H9 (cell line): ENCODE measurements around the gene THSD4. TPM values are rescaled to one million over a fixed set of nuclear protein-coding genes. Genes with fewer than 3 reads are reported as not detected.

Experiments
- DNase-seq: peaks from one replicate; pipeline ENCODE4 v3.0.0-alpha.2; 2017
- H2AFZ ChIP-seq: one replicate; pipeline ENCODE4 v1.6.1; 2013; ENCODE audit warnings: mild to moderate bottlenecking, low read length, control low read depth, moderate library complexity
- H2AK5ac ChIP-seq: 2 replicates; pipeline ENCODE4 v1.6.1; 2013; ENCODE audit warnings: low read length, control low read depth, mixed read lengths; ENCODE audit not compliant: insufficient read length
- H2BK120ac ChIP-seq: one replicate; pipeline ENCODE4 v1.6.1; 2013; ENCODE audit warnings: low read depth, mild to moderate bottlenecking, low read length, control low read depth, inconsistent platforms; ENCODE audit not compliant: poor library complexity, severe bottlenecking
- H2BK12ac ChIP-seq: 2 replicates; pipeline ENCODE4 v1.6.1; 2013; ENCODE audit warnings: low read length, control low read depth, mixed read lengths, low read depth; ENCODE audit not compliant: insufficient read length
- H2BK15ac ChIP-seq: 2 replicates; pipeline ENCODE4 v1.6.1; 2013; ENCODE audit warnings: low read depth, low read length, control low read depth
- H2BK20ac ChIP-seq: one replicate; pipeline ENCODE4 v1.6.1; 2013; ENCODE audit warnings: low read depth, mild to moderate bottlenecking, low read length, control low read depth, inconsistent platforms; ENCODE audit not compliant: poor library complexity, severe bottlenecking
- H2BK5ac ChIP-seq: 2 replicates; pipeline ENCODE4 v1.6.1; 2013; ENCODE audit warnings: low read length, control low read depth, mixed read lengths; ENCODE audit not compliant: insufficient read length
- H3K14ac ChIP-seq: 2 replicates; pipeline ENCODE4 v1.6.1; 2013; ENCODE audit warnings: low read length, control low read depth; ENCODE audit not compliant: insufficient read depth
- H3K18ac ChIP-seq: 2 replicates; pipeline ENCODE4 v1.6.1; 2013; ENCODE audit warnings: low read depth, mild to moderate bottlenecking, mixed read lengths, low read length, control low read depth; ENCODE audit not compliant: insufficient read length
- H3K23ac ChIP-seq: 2 replicates; pipeline ENCODE4 v1.6.1; 2013; ENCODE audit warnings: low read length, control low read depth, mixed read lengths, low read depth; ENCODE audit not compliant: insufficient read length
- H3K23me2 ChIP-seq: 2 replicates; pipeline ENCODE4 v1.6.1; 2013; ENCODE audit warnings: low read depth, mild to moderate bottlenecking, mixed read lengths, low read length, control low read depth; ENCODE audit not compliant: insufficient read length, poor library complexity, severe bottlenecking
- H3K27ac ChIP-seq: 2 replicates; pipeline ENCODE4 v1.5.1; 2013; ENCODE audit warnings: low read length, control low read depth, mixed read lengths, low read depth; ENCODE audit not compliant: insufficient read length
- H3K27me3 ChIP-seq: 2 replicates; pipeline ENCODE4 v1.6.1; 2013; ENCODE audit warnings: low read length, control low read depth, inconsistent platforms; ENCODE audit not compliant: insufficient read depth
- H3K4ac ChIP-seq: 2 replicates; pipeline ENCODE4 v1.6.1; 2013; ENCODE audit warnings: low read depth, mild to moderate bottlenecking, control low read depth, inconsistent platforms, low read length, moderate library complexity
- H3K4me1 ChIP-seq: 2 replicates; pipeline ENCODE4 v1.6.1; 2013; ENCODE audit warnings: low read length, control low read depth, inconsistent platforms; ENCODE audit not compliant: insufficient read depth
- H3K4me2 ChIP-seq: 2 replicates; pipeline ENCODE4 v1.6.1; 2013; ENCODE audit warnings: low read length, control low read depth, mixed read lengths; ENCODE audit not compliant: insufficient read length, insufficient read depth
- H3K56ac ChIP-seq: 2 replicates; pipeline ENCODE4 v1.6.1; 2013; ENCODE audit warnings: low read depth, mild to moderate bottlenecking, mixed read lengths, low read length, control low read depth; ENCODE audit not compliant: insufficient read length
- H3K79me1 ChIP-seq: 2 replicates; pipeline ENCODE4 v1.6.1; 2013; ENCODE audit warnings: low read depth, mild to moderate bottlenecking, moderate library complexity, low read length, control low read depth, inconsistent platforms; ENCODE audit not compliant: insufficient read depth, poor library complexity, severe bottlenecking
- H3K79me2 ChIP-seq: 2 replicates; pipeline ENCODE4 v1.6.1; 2013; ENCODE audit warnings: low read length, control low read depth, inconsistent platforms; ENCODE audit not compliant: insufficient read depth
- H3K9ac ChIP-seq: 2 replicates; pipeline ENCODE4 v1.6.1; 2013; ENCODE audit warnings: low read length, control low read depth, mixed read lengths; ENCODE audit not compliant: insufficient read length; ENCODE audit errors: extremely low read depth
- H3K9me3 ChIP-seq: one replicate; pipeline ENCODE4 v1.6.1; 2013; ENCODE audit warnings: low read depth, low read length, inconsistent platforms; ENCODE audit not compliant: control insufficient read depth
- H3T11ph ChIP-seq: one replicate; pipeline ENCODE4 v1.6.1; 2013; ENCODE audit warnings: mild to moderate bottlenecking, low read length, control low read depth, inconsistent platforms
- H4K20me1 ChIP-seq: one replicate; pipeline ENCODE4 v1.6.1; 2013; ENCODE audit not compliant: control insufficient read depth, insufficient read length, insufficient read depth
- H4K5ac ChIP-seq: 2 replicates; pipeline ENCODE4 v1.6.1; 2013; ENCODE audit warnings: low read depth, mild to moderate bottlenecking, mixed read lengths, low read length, control low read depth; ENCODE audit not compliant: insufficient read length
- H4K8ac ChIP-seq: replicated peaks from 2 replicates; pipeline ENCODE4 v1.6.1; 2013; ENCODE audit warnings: low read length, control low read depth, mixed read lengths, low read depth; ENCODE audit not compliant: insufficient read length
- H4K91ac ChIP-seq: 2 replicates; pipeline ENCODE4 v1.6.1; 2013; ENCODE audit warnings: low read depth, mild to moderate bottlenecking, moderate library complexity, mixed read lengths, low read length, control low read depth; ENCODE audit not compliant: insufficient read length
- H3K27ac Mint-ChIP-seq, 3 experiments: 2 replicates in 2 of 3; 3 replicates in 1 of 3; pipeline ENCODE4 v1.8.0; 2020 to 2021; ENCODE audit warnings: mixed read lengths in 3 of 3, mild to moderate bottlenecking in 1 of 3, moderate library complexity in 1 of 3
- H3K27me3 Mint-ChIP-seq: 2 replicates; pipeline ENCODE4 v1.8.0; 2021; ENCODE audit warnings: low read depth, mild to moderate bottlenecking, moderate library complexity, mixed read lengths
- H3K36me3 Mint-ChIP-seq, 3 experiments: 2 replicates in 2 of 3; 3 replicates in 1 of 3; pipeline ENCODE4 v1.8.0; 2020 to 2021; ENCODE audit warnings: low read depth in 3 of 3, mixed read lengths in 3 of 3; ENCODE audit not compliant: insufficient read depth in 1 of 3
- H3K4me1 Mint-ChIP-seq, 2 experiments: 2 replicates each; pipeline ENCODE4 v1.8.0; 2020; ENCODE audit warnings: mixed read lengths in 2 of 2
- H3K4me3 Mint-ChIP-seq, 2 experiments: 2 replicates in 1 of 2; 3 replicates in 1 of 2; pipeline ENCODE4 v1.8.0; 2020 to 2021; ENCODE audit warnings: mild to moderate bottlenecking in 2 of 2, mixed read lengths in 2 of 2, moderate library complexity in 1 of 2
- H3K9me3 Mint-ChIP-seq, 2 experiments: 2 replicates in 1 of 2; 3 replicates in 1 of 2; pipeline ENCODE4 v1.8.0; 2020; ENCODE audit warnings: mild to moderate bottlenecking in 2 of 2, mixed read lengths in 2 of 2, moderate library complexity in 1 of 2
- WGBS: extraction: QIAGEN DNeasy Blood & Tissue Kit; methylation state at CpG from one replicate; pipeline ENCODE4 v1.1.7; 2013; ENCODE audit warnings: missing lambda C conversion rate, low lambda C conversion rate, mixed read lengths; ENCODE audit not compliant: insufficient read length; ENCODE audit errors: extremely low coverage; 5-methylcytosine and 5-hydroxymethylcytosine counted together
- total RNA-seq: library from RNA; stranded (reverse); gene quantifications from 2 replicates; pipeline ENCODE4 v1.2.1, GENCODE V29; 2021
- TF ChIP-seq, protein P1 (sequence below): fragments of 200-600 bp; sonication (generic); conservative IDR thresholded peaks from 3 replicates; pipeline ENCODE4 v1.8.0; 2021; ENCODE audit warnings: antibody characterized with exemption, mild to moderate bottlenecking

THSD4 gene
- total RNA-seq, 1 experiment from 2014 or later, result 5.5 TPM

GRCh38 chr15:71118345-71118744 lies 3.1 kb downstream of the THSD4 start:
- Histone ChIP-seq H2BK12ac (no peak overlapping the region), H3K9ac (no peak overlapping the region), H2BK15ac (no peak overlapping the region), H2BK120ac (no peak overlapping the region), H3K4me1 (peaks cover 7% of the 10 kb centered on the region; the same call in 1 of the 2 replicates), H3K23ac (no peak overlapping the region), H3K18ac (no peak overlapping the region), H3T11ph (no peak overlapping the region), H4K20me1 (peaks cover 2% of the 10 kb centered on the region), H3K79me1 (no peaks in the 10 kb centered on the region), H2AFZ (no peak overlapping the region), H2BK20ac (no peak overlapping the region), H2AK5ac (no peak overlapping the region), H3K79me2 (no peaks in the 10 kb centered on the region), H3K23me2 (peaks cover 13% of the 10 kb centered on the region), H3K56ac (no peak overlapping the region), H4K91ac (no peak overlapping the region), H3K27ac (no peak overlapping the region), H3K4ac (no peak overlapping the region), H3K9me3 (no peaks in the 10 kb centered on the region), H3K4me2 (no peak overlapping the region), H3K14ac (no peak overlapping the region), H2BK5ac (no peak overlapping the region), H4K5ac (no peak overlapping the region), H3K27me3 (peaks cover 6% of the 10 kb centered on the region; the same call in 1 of the 2 replicates), H4K8ac (no peak overlapping the region)
- TF ChIP-seq, protein P1, sequence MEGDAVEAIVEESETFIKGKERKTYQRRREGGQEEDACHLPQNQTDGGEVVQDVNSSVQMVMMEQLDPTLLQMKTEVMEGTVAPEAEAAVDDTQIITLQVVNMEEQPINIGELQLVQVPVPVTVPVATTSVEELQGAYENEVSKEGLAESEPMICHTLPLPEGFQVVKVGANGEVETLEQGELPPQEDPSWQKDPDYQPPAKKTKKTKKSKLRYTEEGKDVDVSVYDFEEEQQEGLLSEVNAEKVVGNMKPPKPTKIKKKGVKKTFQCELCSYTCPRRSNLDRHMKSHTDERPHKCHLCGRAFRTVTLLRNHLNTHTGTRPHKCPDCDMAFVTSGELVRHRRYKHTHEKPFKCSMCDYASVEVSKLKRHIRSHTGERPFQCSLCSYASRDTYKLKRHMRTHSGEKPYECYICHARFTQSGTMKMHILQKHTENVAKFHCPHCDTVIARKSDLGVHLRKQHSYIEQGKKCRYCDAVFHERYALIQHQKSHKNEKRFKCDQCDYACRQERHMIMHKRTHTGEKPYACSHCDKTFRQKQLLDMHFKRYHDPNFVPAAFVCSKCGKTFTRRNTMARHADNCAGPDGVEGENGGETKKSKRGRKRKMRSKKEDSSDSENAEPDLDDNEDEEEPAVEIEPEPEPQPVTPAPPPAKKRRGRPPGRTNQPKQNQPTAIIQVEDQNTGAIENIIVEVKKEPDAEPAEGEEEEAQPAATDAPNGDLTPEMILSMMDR, result no peak
- Mint-ChIP-seq H3K36me3 (no peaks in the 10 kb centered on the region), H3K9me3 (no peaks in the 10 kb centered on the region), H3K4me1 (peaks cover 65 to 70% of the 10 kb centered on the region in 2 experiments), H3K27me3 (peaks cover 32% of the 10 kb centered on the region), H3K4me3 (no peak overlapping the region), H3K27ac (no peak overlapping the region; a peak in 1 of 7 replicates)
- WGBS, result no CpG with 5 or more reads among the region's 5 CpGs
- no peak for DNase-seq
